K562 (cell line): ENCODE results near the gene HBEGF. TPM values are rescaled to one million over a fixed set of nuclear protein-coding genes. Genes with fewer than 3 reads are reported as not detected.

Source experiments
- CTBP1 ChIP-seq: fragments of 450-650 bp; IDR thresholded peaks from 2 replicates; pipeline ENCODE4 v1.6.1; 2016; ENCODE audit warnings: borderline replicate concordance
- CTCFL ChIP-seq: IDR thresholded peaks from 2 replicates; pipeline ENCODE4 v1.6.1; 2011; ENCODE audit warnings: borderline replicate concordance, low read depth, mild to moderate bottlenecking, moderate library complexity, low read length; ENCODE audit not compliant: insufficient read depth, poor library complexity, severe bottlenecking
- LCOR ChIP-seq: sonication (generic); formaldehyde crosslinking; IDR thresholded peaks from 2 replicates; pipeline ENCODE4 v1.8.0; 2022; ENCODE audit warnings: mild to moderate bottlenecking, missing genetic modification reagents
- MXI1 ChIP-seq: IDR thresholded peaks from 2 replicates; pipeline ENCODE4 v1.6.1; 2011; ENCODE audit warnings: low read depth, mild to moderate bottlenecking, improper control_type of control experiment, low read length
- PBX2 ChIP-seq, 2 experiments: IDR thresholded peaks in 1 of 2; conservative IDR thresholded peaks in 1 of 2; 2 replicates each; pipeline ENCODE4 v1.6.1; 2016; ENCODE audit warnings: low read depth in 2 of 2, mild to moderate bottlenecking in 1 of 2, missing compliant biosample characterization in 1 of 2, missing genetic modification characterization in 1 of 2, moderate library complexity in 1 of 2
- THAP12 ChIP-seq: fragments of 250-450 bp; sonication (Bioruptor Pico); IDR thresholded peaks from 2 replicates; pipeline ENCODE4 v1.9.0; 2021; ENCODE audit warnings: mild to moderate bottlenecking, inconsistent platforms
- VEZF1 ChIP-seq: fragments of 200-800 bp; sonication (Bioruptor generic); IDR thresholded peaks from 2 replicates; pipeline ENCODE4 v1.6.1; 2017; ENCODE audit warnings: missing genetic modification characterization, missing compliant biosample characterization
- ZNF24 ChIP-seq: fragments of 450-650 bp; IDR thresholded peaks from 2 replicates; pipeline ENCODE4 v1.6.1; 2016
- polyA plus RNA-seq, 8 experiments: library from polyadenylated mRNA; depleted of rRNA in 4 of 8; stranded (reverse) in 5 of 8; unstranded in 3 of 8; fragments of >200 nt; fragmentation: Nextera tagmentation in 2 of 8; fragmentation: Illumina TruSeq in 1 of 8; extraction: Ambion mirVana in 2 of 8; extraction: Trizol in 1 of 8; gene quantifications; 2 replicates each; pipeline versions ENCODE4 v1.2.1 to v1.2.3, GENCODE V29; 2011 to 2014; ENCODE audit warnings: inconsistent platforms in 1 of 8, missing spikeins in 1 of 8
- total RNA-seq, 7 experiments: library from RNA; depleted of rRNA in 6 of 7; stranded (reverse); fragments of >200 nt in 6 of 7; fragmentation: Illumina TruSeq in 2 of 7; extraction: Trizol in 2 of 7; gene quantifications; 2 replicates each; pipeline versions ENCODE4 v1.2.1 to v1.2.3, GENCODE V29; 2011 to 2021; ENCODE audit warnings: low replicate concordance in 1 of 7

HBEGF gene
- total and polyA plus RNA-seq, 9 of the 15 experiments (the other 6 are each of a cell fraction or from before 2014, with no cell fraction given) = 0.11 to 1.1 (median 0.60) TPM

- TF ChIP-seq CTBP1 = peak; percentile 77; the same call in 1 of the 2 replicates
- TF ChIP-seq THAP12 (CRISPR knock-in tag) = 0 out of 2 replicates have a peak, but pooled peaks have one; percentile 34
- peak; percentile 79 for TF ChIP-seq VEZF1
- TF ChIP-seq CTCFL = peak; percentile 46
- TF ChIP-seq LCOR (CRISPR knock-in tag) = peak; percentile 61; the same call in 1 of the 2 replicates
- TF ChIP-seq PBX2 (CRISPR knock-in tag; IDR thresholded peaks at IDR 0.05; ENCODE audit: low read depth) = peak; percentile 85
- peak; percentile 80 for TF ChIP-seq PBX2 (tag; conservative IDR thresholded peaks at IDR 0.05; ENCODE audit: low read depth)
- no peak for TF ChIP-seq ZNF24
- TF ChIP-seq MXI1 = no peak
These were observed at the start of gene HBEGF (continued) for GRCh38 chr5:140346348-140347221.
